ENCODE data around the gene MCL1.

- TF ChIP-seq POLR2A (IDR thresholded peaks at IDR 0.05; ENCODE audit: extremely low read depth, insufficient read length) = no peak
- TF ChIP-seq CTCF (IDR thresholded peaks at IDR 0.05; ENCODE audit: low read depth, low read length) = no peak
- TF ChIP-seq MYC (IDR thresholded peaks at IDR 0.05; ENCODE audit: low read depth, low read length) = no peak
Observed at GRCh38 chr1:150537732-150538684, 41.4 kb downstream of the MCL1 start.
